22Rv1 (cell line): Measurements from ENCODE around the gene HSPA6.
"Not testable (repeated sequence)": the region's sequence is repeated elsewhere in the genome, so short reads cannot be mapped to it uniquely, and the experiment has no call there.

Source experiments
- H3K27ac ChIP-seq: fragments of 450-650 bp; 2 replicates; pipeline ENCODE4 v1.5.1; 2017
- ZFX ChIP-seq: fragments of 450-650 bp; IDR thresholded peaks from 2 replicates; pipeline ENCODE4 v1.6.1; 2017; ENCODE audit warnings: antibody characterized with exemption, borderline replicate concordance
- TF ChIP-seq, protein P1 (sequence below): fragments of 450-650 bp; IDR thresholded peaks from 2 replicates; pipeline ENCODE4 v1.5.1; 2017; ENCODE audit warnings: mild to moderate bottlenecking

Gene HSPA6

DNA sequence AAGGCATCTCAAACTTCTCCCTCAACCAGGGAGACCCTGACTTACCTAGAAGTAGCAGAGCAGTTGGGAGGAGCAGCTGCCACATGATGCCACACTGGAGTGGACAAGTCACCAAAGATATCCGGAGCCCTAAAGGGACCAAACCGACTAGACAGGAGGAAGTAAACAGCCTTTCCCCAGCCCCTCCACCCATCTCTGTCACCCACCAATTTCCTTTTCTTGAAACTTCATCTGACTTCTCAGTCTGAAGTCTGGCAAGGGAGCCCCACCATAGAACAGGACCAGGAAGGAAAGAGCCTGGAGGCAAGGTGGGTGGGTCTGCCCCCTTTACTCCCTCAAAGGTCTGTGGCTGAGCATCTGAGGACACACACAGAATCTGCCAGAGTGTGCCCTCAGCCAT lies 25.3 kb downstream of the HSPA6 start, which contains the start of gene FCGR3A:
FCGR3A (minus strand) TSS at position 167 of the 400 bp plus-strand sequence; CDS start at position 85, 82 bp downstream.
- H3K27ac ChIP-seq = no peak within 1 kb of the TSS
- no peak for TF ChIP-seq ZFX
- TF ChIP-seq, protein P1, sequence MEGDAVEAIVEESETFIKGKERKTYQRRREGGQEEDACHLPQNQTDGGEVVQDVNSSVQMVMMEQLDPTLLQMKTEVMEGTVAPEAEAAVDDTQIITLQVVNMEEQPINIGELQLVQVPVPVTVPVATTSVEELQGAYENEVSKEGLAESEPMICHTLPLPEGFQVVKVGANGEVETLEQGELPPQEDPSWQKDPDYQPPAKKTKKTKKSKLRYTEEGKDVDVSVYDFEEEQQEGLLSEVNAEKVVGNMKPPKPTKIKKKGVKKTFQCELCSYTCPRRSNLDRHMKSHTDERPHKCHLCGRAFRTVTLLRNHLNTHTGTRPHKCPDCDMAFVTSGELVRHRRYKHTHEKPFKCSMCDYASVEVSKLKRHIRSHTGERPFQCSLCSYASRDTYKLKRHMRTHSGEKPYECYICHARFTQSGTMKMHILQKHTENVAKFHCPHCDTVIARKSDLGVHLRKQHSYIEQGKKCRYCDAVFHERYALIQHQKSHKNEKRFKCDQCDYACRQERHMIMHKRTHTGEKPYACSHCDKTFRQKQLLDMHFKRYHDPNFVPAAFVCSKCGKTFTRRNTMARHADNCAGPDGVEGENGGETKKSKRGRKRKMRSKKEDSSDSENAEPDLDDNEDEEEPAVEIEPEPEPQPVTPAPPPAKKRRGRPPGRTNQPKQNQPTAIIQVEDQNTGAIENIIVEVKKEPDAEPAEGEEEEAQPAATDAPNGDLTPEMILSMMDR = no peak

DNA sequence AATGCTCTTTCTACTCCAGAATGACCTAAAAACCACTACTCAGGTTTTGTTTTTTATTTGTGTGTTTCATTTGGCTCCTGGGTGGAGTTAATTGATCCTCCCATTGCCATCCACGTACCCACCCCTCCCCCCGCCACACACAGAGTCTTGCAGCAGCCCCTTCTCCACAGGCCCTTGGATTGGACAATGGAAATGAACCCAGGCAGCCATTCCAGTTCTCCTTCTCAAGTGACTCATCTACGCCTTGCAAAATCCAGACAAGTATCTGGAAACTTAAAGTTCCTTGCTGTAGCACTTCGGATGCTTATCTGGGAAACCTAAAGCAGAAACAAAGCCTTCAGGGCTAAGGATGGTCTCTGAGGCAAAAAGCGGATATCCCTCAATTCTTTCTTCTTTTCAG lies 26.6 kb downstream of the HSPA6 start:
- not testable (repeated sequence) for H3K27ac ChIP-seq

DNA sequence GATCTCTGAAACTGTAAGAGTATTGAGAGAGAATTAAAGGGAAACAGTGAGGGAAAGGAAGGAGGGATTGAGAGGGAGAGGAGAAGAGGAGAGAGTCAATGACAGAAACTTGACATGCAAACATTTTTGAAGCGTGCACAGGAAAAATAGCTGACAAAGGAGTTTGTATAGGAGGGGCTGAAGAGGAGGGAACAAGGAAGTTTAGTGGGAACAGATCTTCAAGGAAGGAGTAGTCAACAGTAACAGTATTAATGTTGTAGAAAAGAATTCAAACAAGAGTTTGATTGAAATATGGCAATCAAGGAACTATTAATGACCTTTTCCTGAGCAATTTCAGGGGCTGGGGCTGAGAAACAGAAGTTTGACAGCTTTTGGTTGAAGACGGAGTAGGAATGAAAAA lies 29.3 kb downstream of the HSPA6 start:
- H3K27ac ChIP-seq = not testable (repeated sequence)

DNA sequence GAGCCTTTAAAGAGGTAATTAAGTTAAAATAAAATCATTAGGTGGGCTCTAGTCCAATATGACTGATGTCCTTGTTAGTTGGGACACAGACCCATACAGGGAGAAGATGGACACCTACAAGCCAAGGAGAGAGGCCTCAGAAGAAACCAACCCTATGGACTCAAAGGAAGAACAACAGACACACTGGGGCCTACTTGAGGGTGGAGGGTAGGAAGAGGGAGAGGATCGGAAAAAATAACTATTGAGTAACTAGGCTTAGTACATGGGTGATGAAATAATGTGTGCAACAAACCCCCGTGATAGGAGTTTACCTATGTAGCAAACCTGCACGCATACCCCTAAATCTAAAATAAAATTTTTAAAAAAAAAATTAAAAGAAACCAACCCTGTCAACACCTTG lies 30.0 kb downstream of the HSPA6 start:
- H3K27ac ChIP-seq = not testable (repeated sequence)

DNA sequence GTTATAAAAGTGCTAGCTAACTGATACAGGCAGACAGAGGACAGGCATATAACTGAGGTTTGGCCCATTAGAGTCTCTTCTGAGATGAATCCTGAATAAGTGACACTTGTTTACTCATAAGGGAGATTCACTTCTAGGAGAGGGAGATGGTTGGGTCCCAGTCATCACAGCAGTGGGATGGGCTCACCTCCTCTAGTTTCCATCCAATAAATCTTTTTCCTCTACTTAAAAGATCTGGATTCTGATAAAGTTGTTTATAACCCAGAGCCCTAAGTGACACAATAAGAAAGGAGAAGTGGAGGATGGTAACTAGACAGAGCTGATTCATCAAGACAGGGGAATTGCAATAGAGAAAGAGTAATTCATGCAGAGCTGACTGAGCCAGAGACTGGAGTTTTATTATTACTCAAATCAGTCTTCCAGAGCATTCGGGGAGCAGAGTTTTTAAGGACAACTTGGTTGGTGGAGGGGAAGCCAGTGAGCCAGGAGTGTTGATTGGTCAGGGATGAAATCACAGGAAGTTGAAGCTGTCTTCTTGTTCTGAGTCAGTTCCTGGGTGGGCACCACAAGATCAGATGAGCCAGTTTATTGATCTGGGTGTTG lies 30.6 kb downstream of the HSPA6 start:
- not testable (repeated sequence) for H3K27ac ChIP-seq

DNA sequence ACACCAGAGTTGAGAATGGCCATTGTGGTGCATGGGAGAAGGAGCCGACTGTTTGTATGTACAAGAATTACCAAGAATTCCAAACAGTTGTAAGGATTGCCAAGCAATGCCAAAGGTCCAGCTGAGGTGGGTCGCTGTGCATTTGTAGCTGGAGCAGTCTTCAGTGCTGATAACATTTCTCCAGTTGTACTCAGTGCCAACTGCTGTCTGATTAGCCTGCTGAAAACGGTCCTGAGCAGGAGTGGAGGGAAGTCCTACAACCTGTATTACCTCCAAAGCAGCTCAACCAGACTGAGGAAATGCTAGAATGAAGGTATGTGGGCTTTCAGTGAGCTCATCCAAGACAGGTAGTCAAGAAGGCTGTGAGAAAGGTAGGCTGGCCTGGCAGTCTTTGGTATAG lies 31.8 kb downstream of the HSPA6 start:
- not testable (repeated sequence) for H3K27ac ChIP-seq

DNA sequence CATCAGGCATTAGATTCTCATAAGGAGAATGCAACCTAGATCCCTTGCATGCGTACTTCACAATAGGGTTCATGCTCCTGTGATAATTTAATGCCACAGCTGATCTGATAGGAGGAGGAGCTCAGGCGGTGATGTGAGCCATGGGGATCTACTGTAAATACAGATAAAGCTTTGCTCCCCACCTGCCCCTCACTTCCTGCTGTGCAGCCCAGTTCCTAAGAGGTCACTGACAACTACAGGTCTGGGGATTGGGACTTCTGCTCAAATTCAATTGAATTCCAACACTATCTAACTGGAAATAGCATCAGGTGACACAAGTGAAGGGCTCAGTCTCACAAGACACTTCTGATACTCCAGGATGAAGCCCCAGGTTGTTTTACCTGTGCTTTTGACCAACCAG lies 32.6 kb downstream of the HSPA6 start:
- H3K27ac ChIP-seq = not testable (repeated sequence)

DNA sequence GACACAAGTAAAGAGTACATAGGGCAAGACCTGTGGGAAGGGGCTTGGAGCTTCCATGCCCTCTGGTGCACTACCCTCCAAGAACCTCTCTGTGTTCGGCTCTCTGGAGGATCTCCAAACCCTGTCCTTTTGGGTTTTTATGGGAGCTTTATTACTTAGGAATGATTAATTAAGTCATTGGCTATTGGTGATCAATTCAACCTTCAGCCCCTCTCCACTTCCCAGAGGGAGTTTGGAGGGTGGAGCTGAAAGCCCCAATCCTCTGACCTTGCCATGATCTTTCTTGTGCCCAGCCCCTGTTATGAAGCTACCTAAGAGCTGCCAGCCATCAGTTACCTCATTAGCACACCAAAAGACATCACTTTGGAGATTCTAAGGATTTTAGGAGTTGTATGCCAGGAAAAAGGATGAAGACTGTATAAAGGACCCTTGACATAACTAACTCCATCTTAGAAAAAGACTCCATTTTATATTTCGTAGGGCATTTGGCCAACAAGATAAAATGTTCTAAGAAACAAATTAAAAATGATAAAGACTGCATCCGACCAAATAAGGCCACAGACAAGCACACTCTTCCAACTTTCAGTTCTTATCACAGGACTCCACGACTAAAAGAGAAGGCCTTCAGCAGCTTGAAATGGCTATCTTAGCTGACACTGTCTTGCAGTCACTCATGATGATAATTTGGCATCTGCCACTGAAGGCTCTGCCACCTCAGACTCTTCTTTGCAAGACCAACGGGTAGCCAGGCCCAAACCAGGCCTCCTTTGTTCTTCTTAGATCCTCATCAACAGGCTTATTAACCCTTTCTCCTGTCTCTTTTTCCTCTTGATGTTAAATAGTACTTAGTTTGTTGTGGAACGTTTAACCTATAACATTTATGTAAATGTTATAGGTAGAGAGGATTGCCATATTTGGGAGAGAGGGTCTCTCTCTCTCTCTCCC lies 33.4 kb downstream of the HSPA6 start:
- not testable (repeated sequence) for H3K27ac ChIP-seq

DNA sequence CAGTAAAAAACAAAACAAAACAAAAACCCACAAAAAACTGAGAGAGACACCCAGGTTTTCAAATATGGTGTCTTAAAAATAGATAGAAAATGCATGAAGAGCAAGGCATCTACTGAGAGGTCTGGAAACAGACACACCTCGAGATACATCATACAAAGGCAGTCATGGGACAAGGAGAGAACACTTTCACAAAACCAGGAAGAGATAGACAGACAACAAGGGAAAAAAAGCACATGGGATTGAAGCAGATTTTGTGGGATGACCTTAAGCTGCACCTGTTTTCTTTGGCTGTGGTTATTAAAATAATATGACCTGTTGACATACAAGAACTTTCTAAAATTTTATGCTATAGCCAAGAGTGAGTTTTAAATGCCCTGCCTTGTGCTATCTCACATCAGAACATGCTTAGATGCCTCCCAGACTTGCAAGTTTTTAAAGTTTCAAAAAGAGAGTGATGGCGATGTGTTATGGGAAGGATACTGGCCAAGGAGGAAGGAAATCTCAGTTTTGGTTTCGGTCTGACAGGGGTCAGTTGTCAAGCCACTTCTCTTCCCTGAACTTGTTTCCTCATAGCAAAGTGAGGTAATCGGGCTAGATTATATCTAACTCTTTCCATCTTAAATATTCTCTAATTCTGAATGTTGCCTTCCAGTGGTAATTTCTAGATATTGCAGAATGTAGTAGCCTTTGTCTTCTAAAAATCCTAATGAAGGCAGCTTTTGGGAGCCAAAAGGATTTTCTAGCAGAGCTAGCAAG lies 36.8 kb downstream of the HSPA6 start:
- not testable (repeated sequence) for H3K27ac ChIP-seq

DNA sequence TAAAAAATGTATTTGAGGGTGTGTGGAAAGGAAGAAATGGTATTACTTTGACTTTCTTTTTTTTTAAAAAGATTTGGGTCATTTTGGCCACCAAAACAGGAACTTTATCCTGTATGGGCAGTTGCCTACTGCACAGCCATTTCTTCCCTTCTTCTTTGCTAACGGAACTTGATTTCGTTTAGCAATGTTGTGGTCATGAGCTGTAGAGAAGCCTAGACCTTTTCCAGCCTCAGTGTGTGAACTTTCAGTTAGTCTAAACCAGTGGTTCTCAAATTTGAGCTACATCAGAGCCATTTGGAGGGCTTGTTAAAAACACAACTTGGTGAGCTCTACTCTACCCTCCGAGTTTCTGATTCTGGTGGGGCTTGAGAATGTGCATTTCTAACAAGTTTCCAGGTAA lies 38.1 kb downstream of the HSPA6 start:
- not testable (repeated sequence) for H3K27ac ChIP-seq

DNA sequence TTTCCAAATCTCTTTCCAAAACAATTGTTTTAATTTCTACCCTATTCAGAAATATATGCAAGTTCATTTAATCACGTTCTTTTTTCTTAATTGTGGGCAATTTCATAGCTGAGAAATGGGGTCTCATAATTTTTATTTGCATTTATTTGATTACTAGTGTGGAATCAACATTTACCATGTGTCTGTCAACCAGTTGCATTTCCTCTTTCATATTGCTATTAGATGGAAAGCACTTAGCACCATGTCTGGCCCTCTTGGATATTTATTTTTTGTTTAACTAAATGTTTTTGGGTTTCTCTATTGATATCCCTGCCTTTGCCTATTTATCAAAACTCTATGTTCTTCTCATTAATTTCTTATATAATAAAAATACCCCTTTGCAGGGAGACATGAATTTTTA lies 39.2 kb downstream of the HSPA6 start:
- not testable (repeated sequence) for H3K27ac ChIP-seq

DNA sequence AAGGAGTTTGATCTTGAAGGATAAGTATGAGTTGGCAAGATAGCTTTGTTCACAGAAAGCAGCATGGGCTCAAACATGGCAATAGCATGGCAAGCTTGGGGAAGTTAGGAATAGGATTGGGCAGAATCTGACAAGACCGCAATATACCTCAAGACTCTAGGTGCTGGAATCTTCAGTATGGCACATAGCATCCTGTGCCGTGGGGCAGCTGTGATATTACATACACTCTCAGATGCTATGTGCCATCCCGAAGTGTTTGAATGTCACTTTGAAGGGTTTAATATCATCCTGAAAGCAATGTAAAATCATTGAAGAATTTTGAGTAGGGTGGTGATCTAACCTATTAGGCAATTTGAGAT lies 42.2 kb downstream of the HSPA6 start:
- not testable (repeated sequence) for H3K27ac ChIP-seq

DNA sequence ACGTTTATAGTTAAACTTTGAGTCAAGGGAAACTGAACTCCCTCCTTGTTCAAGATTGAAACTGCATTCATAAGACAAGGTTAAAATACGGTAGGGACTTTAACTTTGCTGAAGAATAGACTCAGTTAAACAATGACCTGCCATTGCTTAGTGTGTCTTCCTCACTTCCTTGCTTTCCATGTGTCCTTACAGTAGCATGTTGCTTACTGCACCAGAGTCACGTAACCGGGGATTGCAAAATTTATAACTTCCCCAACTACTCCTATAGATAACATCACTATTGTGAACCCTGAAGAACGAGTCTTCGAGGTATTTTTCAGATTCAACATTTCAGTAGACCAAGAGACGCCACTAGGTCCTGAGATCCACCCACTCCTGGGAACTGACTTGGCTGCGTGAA lies 47.4 kb downstream of the HSPA6 start:
- not testable (repeated sequence) for H3K27ac ChIP-seq
